ENCODE measurements around the gene CEND1.
A peak's percentile ranks its signal among the peaks of the same experiment; 100 is the strongest.

The CEND1 gene

GRCh38 chr11:800473-800872 lies 10.6 kb upstream of the CEND1 start:
- Histone ChIP-seq H4K20me1 (ENCODE audit: insufficient read depth, low read length, poor library complexity, severe bottlenecking) (peaks cover 21% of the 10 kb centered on the region), H3K79me2 (ENCODE audit: insufficient read depth, low read length) (peaks cover 32% of the 10 kb centered on the region; the same call in 1 of the 2 replicates), H3K4me1 (ENCODE audit: insufficient read depth, low read length, poor library complexity, severe bottlenecking) (peaks cover 25% of the 10 kb centered on the region), H3F3A (ENCODE audit: low read depth) (peaks cover 3% of the 10 kb centered on the region; the same call in 1 of the 2 replicates), H3K9me2 (replicated peaks; ENCODE audit: low read depth, low read length) (no peaks in the 10 kb centered on the region), H2AFZ (ENCODE audit: low read length) (no peak overlapping the region), H3K4me2 (ENCODE audit: low read depth, low read length, poor library complexity, severe bottlenecking) (no peak overlapping the region), H3K4me3 (ENCODE audit: low read length, poor library complexity, severe bottlenecking) (no peak overlapping the region), H3K9me3 (ENCODE audit: insufficient read depth, low read depth, low read length) (no peaks in the 10 kb centered on the region), H3K9ac (ENCODE audit: low read depth, low read length, poor library complexity, severe bottlenecking) (no peak overlapping the region), H3K27me3 (ENCODE audit: insufficient read depth, low read length, poor library complexity, severe bottlenecking) (no peaks in the 10 kb centered on the region), H3K36me3 (ENCODE audit: insufficient read depth, low read length) (no peaks in the 10 kb centered on the region)
- TF ChIP-seq CTCF (conservative IDR thresholded peaks at IDR 0.05; ENCODE audit: low read length), result no peak
- no peak for TF ChIP-seq EZH2phosphoT487 (IDR thresholded peaks at IDR 0.05; ENCODE audit: borderline replicate concordance)

GRCh38 chr11:799641-800316 lies 9.9 kb upstream of the CEND1 start:
- H3K9me2 ChIP-seq (replicated peaks; ENCODE audit: low read depth, low read length), result no peaks in the 10 kb centered on the region
- H3K27me3 ChIP-seq (ENCODE audit: insufficient read depth, low read length, poor library complexity, severe bottlenecking), result no peaks in the 10 kb centered on the region
- H3K4me3 ChIP-seq (ENCODE audit: low read length, poor library complexity, severe bottlenecking), result no peak overlapping the region
- H3K36me3 ChIP-seq (ENCODE audit: insufficient read depth, low read length), result no peaks in the 10 kb centered on the region
- H3K9me3 ChIP-seq (ENCODE audit: insufficient read depth, low read depth, low read length), result no peaks in the 10 kb centered on the region
- H2AFZ ChIP-seq (ENCODE audit: low read length), result no peak overlapping the region
- peaks cover 38% of the 10 kb centered on the region; the same call in 1 of the 2 replicates for H3K79me2 ChIP-seq (ENCODE audit: insufficient read depth, low read length)
- no peak overlapping the region for H3K9ac ChIP-seq (ENCODE audit: low read depth, low read length, poor library complexity, severe bottlenecking)
- H3K4me2 ChIP-seq (ENCODE audit: low read depth, low read length, poor library complexity, severe bottlenecking), result no peak overlapping the region
- peaks cover 3% of the 10 kb centered on the region; the same call in 1 of the 2 replicates for H3F3A ChIP-seq (ENCODE audit: low read depth)
- peaks cover 26% of the 10 kb centered on the region for H3K4me1 ChIP-seq (ENCODE audit: insufficient read depth, low read length, poor library complexity, severe bottlenecking)
- TF ChIP-seq CTCF (conservative IDR thresholded peaks at IDR 0.05; ENCODE audit: low read length), result no peak
- TF ChIP-seq EZH2phosphoT487 (IDR thresholded peaks at IDR 0.05; ENCODE audit: borderline replicate concordance), result no peak
- H4K20me1 ChIP-seq (ENCODE audit: insufficient read depth, low read length, poor library complexity, severe bottlenecking), result peaks cover 21% of the 10 kb centered on the region

- H3F3A ChIP-seq (ENCODE audit: low read depth), result peaks cover 3% of the 10 kb centered on the region; the same call in 1 of the 2 replicates
- no peaks in the 10 kb centered on the region for H3K9me3 ChIP-seq (ENCODE audit: insufficient read depth, low read depth, low read length)
- peaks cover 17% of the 10 kb centered on the region for H3K4me1 ChIP-seq (ENCODE audit: insufficient read depth, low read length, poor library complexity, severe bottlenecking)
- peak within 1 kb of the TSS; percentile 83 for H3K9ac ChIP-seq (ENCODE audit: low read depth, low read length, poor library complexity, severe bottlenecking)
- H3K79me2 ChIP-seq (ENCODE audit: insufficient read depth, low read length), result peaks cover 26% of the 10 kb centered on the region; the same call in 1 of the 2 replicates
- H3K4me3 ChIP-seq (ENCODE audit: low read length, poor library complexity, severe bottlenecking), result peak within 1 kb of the TSS; percentile 85
- peak within 1 kb of the TSS; percentile 55; the same call in 1 of the 2 replicates for H2AFZ ChIP-seq (ENCODE audit: low read length)
- TF ChIP-seq CTCF (conservative IDR thresholded peaks at IDR 0.05; ENCODE audit: low read length), result peak; percentile 61
- TF ChIP-seq EZH2phosphoT487 (IDR thresholded peaks at IDR 0.05; ENCODE audit: borderline replicate concordance), result no peak
- no peaks in the 10 kb centered on the region for H3K36me3 ChIP-seq (ENCODE audit: insufficient read depth, low read length)
- no peaks in the 10 kb centered on the region for H3K27me3 ChIP-seq (ENCODE audit: insufficient read depth, low read length, poor library complexity, severe bottlenecking)
- peaks cover 14% of the 10 kb centered on the region for H4K20me1 ChIP-seq (ENCODE audit: insufficient read depth, low read length, poor library complexity, severe bottlenecking)
- H3K9me2 ChIP-seq (replicated peaks; ENCODE audit: low read depth, low read length), result no peaks in the 10 kb centered on the region
- H3K4me2 ChIP-seq (ENCODE audit: low read depth, low read length, poor library complexity, severe bottlenecking), result peak within 1 kb of the TSS; percentile 100
Observed at GRCh38 chr11:798093-798713, 8.3 kb upstream of the CEND1 start, which contains the start of gene SLC25A22. TSS of gene SLC25A22 (minus strand) at chr11:798281. CDS start at chr11:795006, 3,275 bp downstream.

Measured in Loucy (cell line).